ENCODE measurements around the gene TPSAB1.

DNA sequence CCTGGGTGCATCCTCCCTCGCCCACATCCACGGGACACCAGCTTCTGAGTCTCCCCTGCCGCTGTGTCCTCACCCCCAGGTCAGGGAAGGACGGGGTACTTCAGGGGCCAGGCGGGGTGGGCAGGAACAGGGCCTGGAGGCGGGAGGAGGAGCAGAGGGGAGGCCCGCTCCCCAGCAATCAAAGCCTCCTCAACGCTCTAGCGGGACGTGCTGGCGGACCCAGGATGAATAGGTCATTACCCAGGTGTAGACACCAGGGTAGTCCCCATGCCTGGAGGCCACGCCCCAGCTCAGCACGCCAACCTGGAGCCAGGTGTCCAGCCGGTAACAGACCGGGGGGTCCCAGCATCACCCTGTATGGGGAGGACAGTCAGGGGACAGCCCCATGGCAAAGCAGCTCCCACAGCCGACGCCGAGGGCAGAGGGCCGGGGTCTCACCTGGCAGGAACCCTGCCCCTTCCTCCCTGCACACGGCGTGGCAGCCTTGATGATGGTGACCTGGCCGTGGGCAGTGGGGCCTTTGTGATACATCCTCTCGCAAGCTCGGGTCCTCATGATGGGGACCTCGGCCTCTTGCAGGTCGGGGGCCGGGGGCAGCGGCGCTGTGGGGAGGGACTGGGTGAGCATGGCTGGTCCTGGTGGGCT lies 39.6 kb downstream of the TPSAB1 start:
- TF ChIP-seq, protein P1, sequence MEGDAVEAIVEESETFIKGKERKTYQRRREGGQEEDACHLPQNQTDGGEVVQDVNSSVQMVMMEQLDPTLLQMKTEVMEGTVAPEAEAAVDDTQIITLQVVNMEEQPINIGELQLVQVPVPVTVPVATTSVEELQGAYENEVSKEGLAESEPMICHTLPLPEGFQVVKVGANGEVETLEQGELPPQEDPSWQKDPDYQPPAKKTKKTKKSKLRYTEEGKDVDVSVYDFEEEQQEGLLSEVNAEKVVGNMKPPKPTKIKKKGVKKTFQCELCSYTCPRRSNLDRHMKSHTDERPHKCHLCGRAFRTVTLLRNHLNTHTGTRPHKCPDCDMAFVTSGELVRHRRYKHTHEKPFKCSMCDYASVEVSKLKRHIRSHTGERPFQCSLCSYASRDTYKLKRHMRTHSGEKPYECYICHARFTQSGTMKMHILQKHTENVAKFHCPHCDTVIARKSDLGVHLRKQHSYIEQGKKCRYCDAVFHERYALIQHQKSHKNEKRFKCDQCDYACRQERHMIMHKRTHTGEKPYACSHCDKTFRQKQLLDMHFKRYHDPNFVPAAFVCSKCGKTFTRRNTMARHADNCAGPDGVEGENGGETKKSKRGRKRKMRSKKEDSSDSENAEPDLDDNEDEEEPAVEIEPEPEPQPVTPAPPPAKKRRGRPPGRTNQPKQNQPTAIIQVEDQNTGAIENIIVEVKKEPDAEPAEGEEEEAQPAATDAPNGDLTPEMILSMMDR (IDR thresholded peaks at IDR 0.05 in 2 of 3, conservative IDR thresholded peaks at IDR 0.05 in 1 of 3; ENCODE audit: borderline replicate concordance in 1 of 3, insufficient read depth in 1 of 3, low read depth in 2 of 3, low read length in 2 of 3), result no peak
- TF ChIP-seq POLR2AphosphoS5 (IDR thresholded peaks at IDR 0.05; ENCODE audit: low read depth, low read length), result no peak

All from HCT116 (cell line).